ENCODE measurements around the gene STAC3. TPM values are rescaled to one million over a fixed set of nuclear protein-coding genes. Genes with fewer than 3 reads are reported as not detected.
A peak's percentile ranks its signal among the peaks of the same experiment; 100 is the strongest.

STAC3 gene
- total and polyA plus RNA-seq, 9 of the 15 experiments (the other 6 are each of a cell fraction or from before 2014, with no cell fraction given): 0.45 to 6.4 (median 3.3) TPM

DNA sequence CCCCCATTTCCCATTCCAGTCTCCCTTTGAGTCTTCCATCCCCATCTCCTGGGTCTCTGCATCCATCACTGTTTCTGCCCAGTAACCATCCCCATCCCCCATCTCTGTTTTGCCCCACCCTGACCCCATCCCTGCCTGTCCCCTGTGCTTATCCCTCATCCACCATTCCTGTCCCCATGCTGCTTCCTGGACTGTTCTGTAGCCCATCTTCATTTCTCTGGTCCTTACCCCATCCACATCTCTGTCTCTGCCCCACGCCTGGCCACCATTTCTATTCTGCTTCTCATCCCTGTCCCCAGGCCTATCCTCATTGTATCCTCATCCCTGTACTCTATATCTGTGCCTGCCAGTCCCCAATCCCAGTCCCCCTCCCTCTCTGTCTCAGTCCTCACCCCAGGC, 30.2 kb downstream of the STAC3 start:
- DNase-seq (ENCODE audit: extremely low read depth in 1 of 4, low spot score in 3 of 4) (no peak), ATAC-seq (no peak), FAIRE-seq (no peak)
- Histone ChIP-seq H3K27me3 (ENCODE audit: control insufficient read depth in 2 of 2, insufficient read depth in 2 of 2, low read length in 2 of 2) (peaks cover 39 to 56% of the 10 kb centered on the region in 2 experiments), H3K9me3 (replicated peaks; ENCODE audit: control insufficient read depth, insufficient read depth, low read depth, low read length) (no peaks in the 10 kb centered on the region), H2AFZ (ENCODE audit: low read depth, low read length) (no peak overlapping the region), H3K79me2 (ENCODE audit: control insufficient read depth, insufficient read depth, low read length) (no peaks in the 10 kb centered on the region), H3K36me3 (ENCODE audit: control insufficient read depth, insufficient read depth, low read length) (no peaks in the 10 kb centered on the region), H4K20me1 (replicated peaks; ENCODE audit: control insufficient read depth, insufficient read depth, low read length) (peaks cover under 1% of the 10 kb centered on the region; the same call in 1 of the 2 replicates), H3K9me1 (ENCODE audit: control insufficient read depth, insufficient read depth, low read length) (peaks cover 3% of the 10 kb centered on the region), H3K4me2 (ENCODE audit: insufficient read depth, low read length) (no peak overlapping the region), H3K9ac (ENCODE audit: insufficient read depth in 1 of 2, low read depth in 2 of 2, low read length in 2 of 2) (no peak overlapping the region), H3K4me1 (replicated peaks in 1 of 2; ENCODE audit: control insufficient read depth in 2 of 2, insufficient read depth in 2 of 2, low read length in 2 of 2) (peaks cover 14 to 66% of the 10 kb centered on the region in 2 experiments), H3K4me3 (no peak overlapping the region), H3K27ac (ENCODE audit: extremely low read depth, low read depth, low read length) (no peak overlapping the region)
- in situ Hi-C loops (cut with MboI): no loop called here
- ChIA-PET CTCF (ENCODE audit: low intra/inter-chr PET ratio) (interaction anchor here (1.1 kb wide), 1 partner anchor 19 kb away, joined by 3 read pairs; no protein-coding TSS in a partner anchor), POLR2A (no interaction called here)
- intact Hi-C loops (cut with micrococcal nuclease): no loop called here
- WGBS (ENCODE audit: insufficient coverage, low coverage, missing lambda C conversion rate): 10% methylated on average over 1 of the region's 1 CpG
- peak; percentile 19 to 73; a peak in 1 of 4 replicates for TF ChIP-seq KDM1A (IDR thresholded peaks at IDR 0.05)
- no peak for TF ChIP-seq ZNF143 (CRISPR knock-in tag; IDR thresholded peaks at IDR 0.05)
- no TSS peak for BruUV-seq (replicated peaks)

DNA sequence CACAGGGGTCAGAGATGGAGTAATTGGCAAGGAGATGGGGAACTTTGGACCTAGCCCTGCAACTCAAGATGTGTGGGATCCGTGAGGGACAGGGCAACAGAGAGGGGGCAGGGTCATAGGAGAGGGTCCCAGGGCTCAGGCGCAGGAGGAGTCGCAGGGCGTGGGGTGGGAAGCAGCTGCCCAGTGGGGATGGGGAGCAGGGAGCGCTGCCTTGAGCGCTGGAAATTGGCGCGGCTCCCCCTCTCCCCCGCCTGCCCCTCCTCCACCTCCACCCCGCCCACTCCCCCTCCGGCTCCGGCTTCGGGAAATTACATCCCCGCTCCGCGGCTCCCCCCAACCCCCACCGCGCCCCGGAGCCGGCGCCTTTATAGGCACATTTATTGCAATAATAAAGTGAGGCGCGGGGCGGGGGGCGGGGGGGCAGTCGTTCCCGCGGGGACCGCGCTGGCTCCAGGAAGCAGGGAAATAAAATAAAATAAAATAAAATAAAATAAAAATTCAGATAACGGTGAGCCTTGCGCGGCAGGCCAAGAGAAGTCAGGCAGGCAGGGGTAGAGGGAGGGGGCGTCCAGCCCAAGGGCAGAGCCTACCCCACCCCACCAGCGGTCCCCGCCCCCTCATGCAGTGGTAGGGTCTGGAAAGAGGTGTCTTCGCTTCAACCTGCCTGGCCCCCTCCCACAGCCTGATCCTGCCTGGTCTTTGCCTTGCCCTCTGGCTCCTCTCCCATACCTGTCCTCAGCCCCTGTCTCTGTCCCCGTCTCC, 30.8 kb downstream of the STAC3 start:
- Histone ChIP-seq H3K27me3 (ENCODE audit: control insufficient read depth in 2 of 2, insufficient read depth in 2 of 2, low read length in 2 of 2) (peaks cover 42 to 62% of the 10 kb centered on the region in 2 experiments), H3K9ac (ENCODE audit: insufficient read depth in 1 of 2, low read depth in 2 of 2, low read length in 2 of 2) (no peak overlapping the region), H3K9me3 (replicated peaks; ENCODE audit: control insufficient read depth, insufficient read depth, low read depth, low read length) (no peaks in the 10 kb centered on the region), H4K20me1 (replicated peaks; ENCODE audit: control insufficient read depth, insufficient read depth, low read length) (peaks cover 4% of the 10 kb centered on the region; the same call in 1 of the 2 replicates), H3K4me3 (no peak overlapping the region), H3K36me3 (ENCODE audit: control insufficient read depth, insufficient read depth, low read length) (no peaks in the 10 kb centered on the region), H3K4me1 (replicated peaks in 1 of 2; ENCODE audit: control insufficient read depth in 2 of 2, insufficient read depth in 2 of 2, low read length in 2 of 2) (peaks cover 14 to 61% of the 10 kb centered on the region in 2 experiments), H3K27ac (ENCODE audit: extremely low read depth, low read depth, low read length) (no peak overlapping the region), H3K9me1 (ENCODE audit: control insufficient read depth, insufficient read depth, low read length) (peaks cover 3% of the 10 kb centered on the region), H3K4me2 (ENCODE audit: insufficient read depth, low read length) (no peak overlapping the region), H2AFZ (ENCODE audit: low read depth, low read length) (no peak overlapping the region), H3K79me2 (ENCODE audit: control insufficient read depth, insufficient read depth, low read length) (no peaks in the 10 kb centered on the region)
- POLR2A ChIA-PET: interaction anchor here (0.8 to 1.8 kb wide), 2 partner anchors 7 to 10 kb away, joined by 3 to 8 read pairs; partner anchors contain the start of gene SHMT2
- WGBS (ENCODE audit: insufficient coverage, low coverage, missing lambda C conversion rate): 3% methylated on average over 9 of the region's 38 CpGs
- intact Hi-C loops (cut with micrococcal nuclease) (no loop called here), in situ Hi-C loops (cut with MboI) (no loop called here)
- FAIRE-seq (no peak), ATAC-seq (no peak), DNase-seq (ENCODE audit: extremely low read depth in 1 of 4, low spot score in 3 of 4) (peak in 1 of 4 experiments; percentile 45)
- BruUV-seq (replicated peaks): no TSS peak
- CTCF ChIA-PET (ENCODE audit: low intra/inter-chr PET ratio): interaction anchor here (1.1 kb wide), 1 partner anchor 19 kb away, joined by 3 read pairs; no protein-coding TSS in a partner anchor
- TF ChIP-seq LARP7 (IDR thresholded peaks at IDR 0.05): no peak
- TF ChIP-seq PTTG1 (tag; IDR thresholded peaks at IDR 0.05; ENCODE audit: low read depth): no peak
- TF ChIP-seq NFYB (IDR thresholded peaks at IDR 0.05; ENCODE audit: extremely low read depth, insufficient read length): no peak
